H1 (cell line): Measurements from ENCODE around the gene EPHA4.

Source experiments
- CBX8 ChIP-seq: fragments of 300-800, 300-1000 bp; sonication (generic); IDR thresholded peaks from 2 replicates; pipeline ENCODE4 v1.7.1; 2016; ENCODE audit warnings: low read depth, low read length, borderline replicate concordance
- CHD1 ChIP-seq: IDR thresholded peaks from 2 replicates; pipeline ENCODE4 v1.6.1; 2012; ENCODE audit warnings: low read depth, low read length, improper control_type of control experiment
- CREB1 ChIP-seq: IDR thresholded peaks from 2 replicates; pipeline ENCODE4 v1.6.1; 2012; ENCODE audit warnings: inconsistent platforms
- EZH2 ChIP-seq: fragments of 200-600 bp; sonication (generic); IDR thresholded peaks from 2 replicates; pipeline ENCODE4 v1.7.1; 2012; ENCODE audit warnings: low read depth, mild to moderate bottlenecking, moderate library complexity, low read length, inconsistent platforms; ENCODE audit not compliant: severe bottlenecking
- POLR2A ChIP-seq, 2 experiments: IDR thresholded peaks; 1 replicate in 1 of 2; 2 replicates in 1 of 2; pipeline ENCODE4 v1.6.1; 2011; ENCODE audit warnings: low read depth in 2 of 2, low read length in 2 of 2, mild to moderate bottlenecking in 2 of 2; ENCODE audit errors: control extremely low read depth in 1 of 2
- POLR2AphosphoS5 ChIP-seq: IDR thresholded peaks from 2 replicates; pipeline ENCODE4 v1.6.1; 2011; ENCODE audit warnings: low read depth, low read length
- POU5F1 ChIP-seq: IDR thresholded peaks from 2 replicates; pipeline ENCODE4 v1.6.1; 2011; ENCODE audit warnings: low read depth, mild to moderate bottlenecking, low read length, moderate library complexity
- RFX5 ChIP-seq: IDR thresholded peaks from 2 replicates; pipeline ENCODE4 v1.6.1; 2011; ENCODE audit warnings: low read depth, low read length, improper control_type of control experiment, borderline replicate concordance
- SIX5 ChIP-seq: IDR thresholded peaks from 2 replicates; pipeline ENCODE4 v1.6.1; 2011; ENCODE audit warnings: mild to moderate bottlenecking, low read depth, low read length
- SP1 ChIP-seq: IDR thresholded peaks from 2 replicates; pipeline ENCODE4 v1.6.1; 2011; ENCODE audit warnings: low read depth, low read length
- TCF12 ChIP-seq: IDR thresholded peaks from 2 replicates; pipeline ENCODE4 v1.6.1; 2011; ENCODE audit warnings: low read depth, mild to moderate bottlenecking, low read length
- YY1 ChIP-seq: IDR thresholded peaks from 2 replicates; pipeline ENCODE4 v1.6.1; 2011; ENCODE audit warnings: low read depth, mild to moderate bottlenecking, low read length
- TF ChIP-seq, protein P1 (sequence below), 3 experiments: IDR thresholded peaks; 1 replicate in 2 of 3; 2 replicates in 1 of 3; pipeline versions ENCODE4 v1.5.1 to v1.6.1; 2011; ENCODE audit warnings: low read length in 3 of 3, mild to moderate bottlenecking in 3 of 3, inconsistent platforms in 2 of 3, low read depth in 1 of 3, moderate library complexity in 1 of 3; ENCODE audit not compliant: insufficient read depth in 1 of 3; ENCODE audit errors: control extremely low read depth in 1 of 3
- TF ChIP-seq, protein P2 (sequence below): IDR thresholded peaks from 2 replicates; pipeline ENCODE4 v1.6.1; 2012; ENCODE audit warnings: low read length, inconsistent platforms

DNA sequence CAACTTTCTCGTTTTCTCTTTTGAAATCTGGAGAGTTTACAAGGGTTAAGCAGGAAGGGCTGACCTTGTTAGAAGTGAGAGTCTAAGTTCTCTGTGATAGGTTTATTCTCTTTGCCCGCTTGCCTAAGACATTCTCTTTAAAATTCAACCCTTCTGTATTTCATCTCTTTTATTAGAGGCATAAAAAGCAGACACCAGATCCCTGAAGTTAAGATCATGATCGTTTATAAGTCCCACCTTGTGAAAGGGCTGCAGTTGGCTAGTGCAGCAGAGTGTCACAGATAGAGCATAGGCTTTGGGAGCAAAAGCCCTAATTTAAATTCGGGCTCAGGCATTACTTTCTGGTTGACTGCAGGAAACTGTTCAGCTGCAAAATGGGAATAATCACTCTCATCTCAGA lies 181.2 kb downstream of the EPHA4 start:
- TF ChIP-seq POLR2AphosphoS5, result no peak
- TF ChIP-seq POLR2A (IDR thresholded peaks at IDR 0.05; ENCODE audit: control extremely low read depth in 1 of 2, low read depth in 2 of 2, low read length in 2 of 2), result no peak
- no peak for TF ChIP-seq RFX5
- no peak for TF ChIP-seq CBX8
- TF ChIP-seq, protein P1, sequence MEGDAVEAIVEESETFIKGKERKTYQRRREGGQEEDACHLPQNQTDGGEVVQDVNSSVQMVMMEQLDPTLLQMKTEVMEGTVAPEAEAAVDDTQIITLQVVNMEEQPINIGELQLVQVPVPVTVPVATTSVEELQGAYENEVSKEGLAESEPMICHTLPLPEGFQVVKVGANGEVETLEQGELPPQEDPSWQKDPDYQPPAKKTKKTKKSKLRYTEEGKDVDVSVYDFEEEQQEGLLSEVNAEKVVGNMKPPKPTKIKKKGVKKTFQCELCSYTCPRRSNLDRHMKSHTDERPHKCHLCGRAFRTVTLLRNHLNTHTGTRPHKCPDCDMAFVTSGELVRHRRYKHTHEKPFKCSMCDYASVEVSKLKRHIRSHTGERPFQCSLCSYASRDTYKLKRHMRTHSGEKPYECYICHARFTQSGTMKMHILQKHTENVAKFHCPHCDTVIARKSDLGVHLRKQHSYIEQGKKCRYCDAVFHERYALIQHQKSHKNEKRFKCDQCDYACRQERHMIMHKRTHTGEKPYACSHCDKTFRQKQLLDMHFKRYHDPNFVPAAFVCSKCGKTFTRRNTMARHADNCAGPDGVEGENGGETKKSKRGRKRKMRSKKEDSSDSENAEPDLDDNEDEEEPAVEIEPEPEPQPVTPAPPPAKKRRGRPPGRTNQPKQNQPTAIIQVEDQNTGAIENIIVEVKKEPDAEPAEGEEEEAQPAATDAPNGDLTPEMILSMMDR (IDR thresholded peaks at IDR 0.05; ENCODE audit: control extremely low read depth in 1 of 3, insufficient read depth in 1 of 3, low read depth in 1 of 3, low read length in 3 of 3), result no peak
- TF ChIP-seq POU5F1, result no peak
- no peak for TF ChIP-seq SP1
- TF ChIP-seq, protein P2, sequence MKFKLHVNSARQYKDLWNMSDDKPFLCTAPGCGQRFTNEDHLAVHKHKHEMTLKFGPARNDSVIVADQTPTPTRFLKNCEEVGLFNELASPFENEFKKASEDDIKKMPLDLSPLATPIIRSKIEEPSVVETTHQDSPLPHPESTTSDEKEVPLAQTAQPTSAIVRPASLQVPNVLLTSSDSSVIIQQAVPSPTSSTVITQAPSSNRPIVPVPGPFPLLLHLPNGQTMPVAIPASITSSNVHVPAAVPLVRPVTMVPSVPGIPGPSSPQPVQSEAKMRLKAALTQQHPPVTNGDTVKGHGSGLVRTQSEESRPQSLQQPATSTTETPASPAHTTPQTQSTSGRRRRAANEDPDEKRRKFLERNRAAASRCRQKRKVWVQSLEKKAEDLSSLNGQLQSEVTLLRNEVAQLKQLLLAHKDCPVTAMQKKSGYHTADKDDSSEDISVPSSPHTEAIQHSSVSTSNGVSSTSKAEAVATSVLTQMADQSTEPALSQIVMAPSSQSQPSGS, result no peak
- no peak for TF ChIP-seq SIX5
- no peak for TF ChIP-seq EZH2
- TF ChIP-seq YY1, result no peak
- no peak for TF ChIP-seq TCF12
- TF ChIP-seq CREB1, result no peak
- TF ChIP-seq CHD1, result no peak
